Activated CD4-positive, alpha-beta T cell treated with anti-CD3 and anti-CD28 coated beads, Interleukin-2, amount 50 U/mL, for 1 hour (primary cell): ENCODE results near the gene TFAP2B.

ENCODE experiments used
- DNase-seq: peaks from one replicate; pipeline ENCODE4 v3.0.0-alpha.2; 2020

The TFAP2B gene

DNA sequence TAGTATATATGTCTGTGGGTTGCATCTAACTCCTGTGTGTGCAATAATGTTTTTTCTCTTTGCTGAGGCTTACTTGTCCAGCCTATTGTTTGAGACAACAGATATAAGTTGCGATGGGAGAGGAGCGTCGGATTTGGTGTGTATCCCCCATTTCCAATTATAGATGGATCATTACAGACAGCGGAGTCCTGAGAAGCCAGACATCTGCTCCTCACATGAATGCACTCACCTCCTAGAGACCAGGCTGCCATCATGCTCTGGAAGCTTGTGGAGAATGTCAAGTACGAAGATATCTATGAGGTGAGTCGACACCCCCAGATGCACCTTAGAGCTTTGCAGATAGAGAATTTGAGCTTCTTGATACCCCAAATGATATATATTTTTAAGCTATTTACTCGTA lies at the start of gene TFAP2B:
Gene TFAP2B (plus strand): TSS at position 199 of the 400 bp plus-strand sequence. CDS start 21 bp downstream, at position 220.
- DNase-seq, result no peak

DNA sequence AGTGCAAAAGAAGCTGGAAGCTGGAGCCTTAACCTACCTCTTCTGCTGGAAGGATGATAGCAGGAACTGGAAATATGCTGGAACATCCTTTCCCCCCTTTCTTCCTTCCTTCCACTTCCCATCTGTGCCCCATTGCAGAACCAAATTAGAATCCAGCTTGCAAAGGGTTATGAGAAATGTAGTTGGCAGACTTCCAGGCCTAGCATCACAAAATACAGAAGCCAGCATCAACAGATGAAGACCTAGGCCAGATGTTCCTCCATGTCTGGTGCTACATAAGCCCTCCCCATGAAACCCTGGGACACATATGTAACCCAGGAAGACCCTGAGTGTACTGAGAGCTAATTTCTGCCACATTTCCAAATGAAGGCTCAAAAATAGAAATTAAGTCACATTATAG lies 40.0 kb upstream of the TFAP2B start:
- DNase-seq, result no peak

DNA sequence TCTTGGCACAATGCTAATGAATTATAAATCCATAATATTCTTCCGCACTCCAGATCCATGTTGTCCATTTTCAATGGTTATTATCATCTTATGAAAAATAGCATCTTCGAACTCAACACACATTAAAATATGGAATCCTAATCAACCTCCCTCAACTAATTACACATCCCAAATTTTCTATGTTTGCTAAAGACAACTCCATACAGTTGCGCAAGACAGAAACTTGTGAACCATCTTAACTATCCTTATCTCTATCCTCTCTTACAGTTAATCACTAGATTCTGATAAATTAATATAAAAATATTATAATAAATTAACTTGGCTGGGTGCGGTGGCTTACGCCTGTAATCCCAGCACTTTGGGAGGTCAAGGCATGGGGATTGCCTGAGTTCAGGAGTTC lies 38.3 kb upstream of the TFAP2B start:
- no peak for DNase-seq

DNA sequence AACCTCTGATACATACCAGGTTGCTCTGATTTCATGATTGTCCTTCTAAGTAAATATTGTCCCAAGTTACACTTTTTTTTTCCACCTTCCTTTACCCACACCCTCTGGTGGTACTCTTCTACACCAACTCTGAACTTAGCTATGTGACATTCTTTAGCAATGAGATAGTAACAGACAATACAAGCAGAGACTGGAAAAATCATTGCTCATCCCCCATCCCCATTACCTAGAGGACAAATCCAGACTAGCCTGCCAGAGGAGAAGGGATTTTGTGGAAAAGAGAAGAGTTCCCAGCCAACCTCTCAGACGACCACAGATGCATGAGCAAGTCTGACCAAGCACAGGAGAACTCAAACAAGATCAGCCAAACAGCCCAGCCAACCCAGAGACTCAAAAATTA lies 32.8 kb upstream of the TFAP2B start:
- no peak for DNase-seq

DNA sequence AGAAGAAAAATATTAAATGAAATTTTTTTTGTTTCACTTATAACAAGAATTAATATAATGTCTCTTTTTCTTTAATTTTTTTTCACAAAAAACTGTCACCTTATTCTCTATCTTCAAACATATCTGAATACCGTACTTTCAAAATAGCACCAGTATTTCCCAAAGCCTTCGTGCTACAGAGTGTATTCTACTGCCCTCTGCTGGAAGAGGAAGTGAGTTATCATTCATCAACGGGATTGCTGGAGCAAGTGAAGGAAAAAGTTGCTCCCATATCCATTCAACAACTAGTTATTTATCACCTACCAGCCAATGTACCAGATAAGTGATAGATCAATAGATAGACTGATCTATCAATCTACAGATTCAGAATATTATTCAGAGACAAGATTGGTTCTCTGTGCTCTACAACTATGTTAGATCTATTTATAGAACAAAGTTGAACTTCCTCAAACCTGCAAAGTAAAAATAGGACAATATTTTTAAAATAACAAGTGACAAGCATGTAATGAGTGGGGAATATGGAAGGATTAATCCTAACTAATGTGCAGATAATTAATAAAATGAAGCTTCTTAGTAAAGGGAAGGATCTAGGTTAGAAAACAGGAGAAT lies 26.7 kb upstream of the TFAP2B start:
- DNase-seq, result no peak

DNA sequence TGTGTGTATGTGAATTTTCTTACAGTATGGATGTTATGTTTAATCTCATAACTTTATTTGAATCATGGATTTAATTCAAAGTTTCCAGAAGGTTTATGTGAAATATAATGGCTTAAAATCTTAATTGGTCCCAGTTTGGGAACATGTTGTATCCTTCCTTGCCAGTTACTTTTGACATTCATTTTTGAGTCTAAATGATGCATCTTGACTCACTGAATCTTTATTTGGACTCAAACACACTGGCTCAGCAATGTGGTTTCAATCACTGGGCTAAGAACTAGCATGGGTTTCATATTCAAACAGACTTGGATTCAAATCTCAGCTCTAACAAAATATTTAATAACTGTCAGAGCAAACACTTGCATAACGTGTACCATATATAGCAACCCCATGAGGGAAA lies 25.9 kb upstream of the TFAP2B start:
- DNase-seq, result no peak

DNA sequence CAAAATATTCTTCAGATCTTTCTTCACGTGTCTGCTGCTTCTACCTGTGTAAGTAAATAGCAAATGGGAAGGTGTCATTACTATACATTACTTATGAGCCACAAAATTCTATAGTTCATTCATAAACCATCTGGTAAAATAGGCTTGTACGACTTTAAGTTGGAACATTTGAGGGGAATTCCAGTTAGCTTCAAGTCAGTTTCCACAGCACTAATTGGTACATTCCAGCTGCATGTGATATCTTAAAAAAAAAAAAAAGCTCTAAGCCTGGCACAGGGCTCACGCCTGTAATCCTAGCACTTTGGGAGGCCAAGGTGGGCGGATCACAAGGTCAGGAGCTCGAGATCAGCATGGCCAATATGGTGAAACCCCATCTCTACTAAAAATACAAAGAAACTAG lies 23.1 kb upstream of the TFAP2B start:
- DNase-seq, result no peak

DNA sequence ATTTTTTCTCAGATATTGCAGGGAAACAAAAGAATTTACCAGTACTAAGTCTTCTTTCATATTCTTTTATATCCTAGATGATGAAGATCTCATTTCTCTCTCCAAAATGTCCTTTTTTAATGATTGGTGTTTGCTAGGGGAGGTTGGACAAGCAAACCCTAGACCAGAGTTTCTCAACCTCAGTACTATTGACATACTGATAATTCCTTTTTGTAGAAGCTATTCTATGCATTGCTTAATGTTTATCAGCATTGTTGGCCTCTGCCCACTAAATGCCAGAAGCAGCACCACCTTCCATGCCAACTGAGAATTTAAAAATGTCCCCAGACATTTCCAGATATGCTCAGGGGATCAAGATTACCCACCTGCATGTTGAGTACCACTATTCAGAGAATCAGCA lies 14.4 kb upstream of the TFAP2B start:
- DNase-seq, result no peak

DNA sequence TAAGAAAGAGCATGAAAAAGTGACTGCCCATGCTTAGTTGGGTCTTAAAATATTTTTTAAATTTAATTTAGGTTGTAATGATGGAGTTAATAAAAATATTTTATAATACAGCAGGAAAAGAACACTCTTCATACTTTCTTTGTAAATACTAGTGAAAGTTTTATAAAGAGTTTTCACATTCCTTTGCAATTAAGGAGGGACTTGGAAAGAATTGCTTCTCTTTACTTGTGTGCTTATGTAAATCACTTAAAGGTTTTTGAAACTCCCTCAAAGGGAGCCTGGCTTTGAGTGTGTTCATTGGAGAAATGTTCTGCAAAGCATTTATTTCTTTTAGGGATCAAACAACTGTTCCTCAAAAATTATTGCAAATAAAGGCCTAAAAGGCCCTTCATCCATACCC lies 11.6 kb upstream of the TFAP2B start:
- no peak for DNase-seq

DNA sequence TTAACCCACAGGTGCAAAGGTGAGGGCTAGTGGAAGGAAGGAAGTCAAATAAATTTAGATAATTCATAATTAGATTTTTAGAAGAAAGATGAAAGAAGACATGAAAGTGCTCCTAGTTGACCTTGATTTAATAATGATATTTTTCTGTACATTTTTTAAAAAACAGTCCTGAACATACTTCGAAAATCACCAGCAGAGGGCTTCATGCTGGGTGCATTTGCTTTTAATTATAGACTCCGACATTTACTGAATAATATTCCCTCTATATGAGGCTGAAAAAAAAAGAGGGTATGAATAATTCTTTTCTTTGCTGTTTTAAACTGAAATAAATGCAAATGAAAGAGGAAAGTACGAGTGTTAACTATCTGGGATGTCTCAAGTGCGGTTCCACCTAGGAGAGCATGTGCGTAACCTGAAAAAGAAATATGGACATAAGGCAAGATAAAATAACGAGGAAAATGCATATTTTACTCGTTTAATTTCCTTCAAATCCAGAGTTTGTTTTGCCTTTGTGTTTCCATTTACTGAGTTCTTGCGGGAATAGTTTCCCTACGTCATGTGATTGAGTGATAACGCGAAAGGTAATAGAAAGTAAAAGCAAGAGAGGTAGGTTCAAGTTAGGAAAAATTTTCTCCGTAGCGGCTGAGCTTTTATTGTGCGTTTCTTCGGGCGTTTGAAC lies 3.1 kb upstream of the TFAP2B start:
- DNase-seq, result no peak

DNA sequence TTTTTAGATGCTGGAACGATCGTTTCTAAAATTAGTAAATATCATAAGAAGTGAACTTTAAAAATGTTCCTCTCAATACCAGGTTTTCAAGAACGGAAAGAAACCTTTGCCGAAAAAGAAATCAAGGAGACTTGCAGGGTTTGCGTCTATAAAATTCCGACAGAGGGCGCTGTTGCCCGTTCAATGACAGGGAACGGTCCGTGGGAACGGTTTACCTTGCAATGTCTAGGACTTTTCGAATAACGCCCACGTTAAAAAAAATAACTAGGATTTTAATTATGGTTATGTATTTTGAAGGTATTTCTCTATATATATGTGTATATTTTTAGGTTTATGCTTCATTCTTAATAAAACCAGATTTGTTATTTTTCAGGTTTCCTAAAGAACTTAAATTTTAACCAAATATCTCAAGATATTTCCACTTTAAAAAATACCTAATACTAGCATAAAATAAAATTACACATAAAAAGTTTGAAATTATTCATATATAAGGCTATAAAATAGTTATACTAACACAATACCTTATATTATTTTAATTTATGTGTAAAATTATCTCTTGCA lies 2.5 kb upstream of the TFAP2B start:
- peak; percentile 36 for DNase-seq

DNA sequence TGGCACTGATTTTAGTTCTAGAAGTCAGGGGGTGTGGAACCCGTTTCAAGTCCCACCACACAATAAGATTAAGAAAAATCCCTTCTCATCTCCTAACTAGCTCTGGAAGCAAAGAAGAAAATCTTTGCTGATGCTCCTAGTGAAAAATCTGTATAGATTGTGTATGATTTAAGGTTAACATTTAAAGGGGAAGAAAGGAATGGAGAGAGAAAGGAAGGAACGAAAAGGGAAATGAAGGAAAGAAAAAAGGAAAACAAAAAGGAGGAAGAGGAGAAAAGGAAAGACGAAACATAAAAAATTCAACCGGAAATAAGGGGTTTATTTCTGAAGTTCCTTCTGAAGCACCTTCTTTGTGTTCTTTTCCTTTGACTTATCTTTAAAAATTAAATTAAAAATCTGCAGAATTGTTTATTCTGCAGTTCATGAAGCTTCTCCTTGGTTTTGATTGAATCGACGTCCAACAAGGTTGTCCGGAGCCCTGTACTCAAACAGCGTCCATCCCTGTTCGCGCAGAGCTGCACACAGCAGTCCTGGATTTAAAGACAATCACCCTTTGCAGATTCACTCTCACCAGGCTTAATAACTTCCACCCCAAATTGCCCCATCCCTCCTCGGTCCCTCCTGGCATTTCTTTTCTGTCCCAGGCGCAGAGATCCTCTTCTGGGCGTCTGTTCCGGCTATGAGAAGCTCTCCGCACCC lies 1.6 kb upstream of the TFAP2B start:
- no peak for DNase-seq

DNA sequence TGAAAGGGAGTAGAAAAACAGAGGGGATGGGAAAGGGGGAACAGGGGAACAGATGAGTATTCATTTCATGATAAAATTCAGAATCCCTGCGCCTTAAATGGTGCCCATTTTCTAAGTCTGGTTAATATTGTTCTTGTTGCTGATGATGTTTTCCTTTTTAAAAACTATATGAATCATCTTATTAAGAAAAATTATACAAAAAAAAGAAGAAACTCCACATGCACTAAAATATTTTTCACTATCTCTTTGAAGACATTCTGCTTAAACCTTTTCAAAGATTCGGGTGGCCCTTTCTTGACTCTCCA lies 1.1 kb upstream of the TFAP2B start:
- DNase-seq, result no peak

DNA sequence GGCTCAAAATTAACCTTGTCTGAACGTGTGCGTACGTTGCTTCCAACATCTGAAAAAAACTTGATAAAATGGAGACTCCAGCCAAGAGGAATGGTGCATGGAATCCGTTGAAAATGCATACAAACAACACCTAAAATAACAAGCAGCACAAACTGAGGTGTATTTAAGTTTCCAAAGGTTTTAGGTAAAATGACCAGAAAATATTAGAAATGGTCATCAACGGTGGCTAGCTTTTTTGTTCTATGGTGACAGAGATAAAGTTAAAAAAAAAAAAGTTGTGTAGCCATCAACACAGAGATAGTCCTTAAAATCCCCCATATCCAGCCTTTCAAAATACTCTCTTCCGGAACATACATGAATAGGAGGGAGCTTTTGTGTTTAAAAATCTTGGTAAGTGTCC lies 651 bp upstream of the TFAP2B start:
- DNase-seq, result no peak

DNA sequence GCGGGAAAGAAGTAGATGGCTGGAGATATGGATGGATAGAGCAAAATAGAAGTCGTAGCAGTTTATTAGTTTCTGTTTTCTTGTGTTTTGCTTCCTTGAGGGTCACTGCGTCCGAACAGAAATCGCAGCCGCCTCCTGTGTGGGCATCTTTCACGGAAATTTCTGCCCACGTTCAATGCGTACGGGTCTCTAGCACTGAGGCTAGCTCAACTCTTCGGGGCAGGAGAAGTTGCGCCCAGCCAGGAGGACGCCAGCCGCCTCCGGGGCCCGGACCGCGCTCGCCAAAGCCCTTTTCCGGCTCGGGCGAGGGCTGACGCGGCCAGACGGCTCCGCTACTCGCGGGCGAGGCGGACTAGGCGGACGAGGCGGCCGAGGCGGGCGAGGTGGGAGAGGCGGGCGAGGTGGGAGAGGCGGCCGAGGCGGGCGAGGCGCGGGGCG lies 814 bp downstream of the TFAP2B start:
- no peak for DNase-seq

DNA sequence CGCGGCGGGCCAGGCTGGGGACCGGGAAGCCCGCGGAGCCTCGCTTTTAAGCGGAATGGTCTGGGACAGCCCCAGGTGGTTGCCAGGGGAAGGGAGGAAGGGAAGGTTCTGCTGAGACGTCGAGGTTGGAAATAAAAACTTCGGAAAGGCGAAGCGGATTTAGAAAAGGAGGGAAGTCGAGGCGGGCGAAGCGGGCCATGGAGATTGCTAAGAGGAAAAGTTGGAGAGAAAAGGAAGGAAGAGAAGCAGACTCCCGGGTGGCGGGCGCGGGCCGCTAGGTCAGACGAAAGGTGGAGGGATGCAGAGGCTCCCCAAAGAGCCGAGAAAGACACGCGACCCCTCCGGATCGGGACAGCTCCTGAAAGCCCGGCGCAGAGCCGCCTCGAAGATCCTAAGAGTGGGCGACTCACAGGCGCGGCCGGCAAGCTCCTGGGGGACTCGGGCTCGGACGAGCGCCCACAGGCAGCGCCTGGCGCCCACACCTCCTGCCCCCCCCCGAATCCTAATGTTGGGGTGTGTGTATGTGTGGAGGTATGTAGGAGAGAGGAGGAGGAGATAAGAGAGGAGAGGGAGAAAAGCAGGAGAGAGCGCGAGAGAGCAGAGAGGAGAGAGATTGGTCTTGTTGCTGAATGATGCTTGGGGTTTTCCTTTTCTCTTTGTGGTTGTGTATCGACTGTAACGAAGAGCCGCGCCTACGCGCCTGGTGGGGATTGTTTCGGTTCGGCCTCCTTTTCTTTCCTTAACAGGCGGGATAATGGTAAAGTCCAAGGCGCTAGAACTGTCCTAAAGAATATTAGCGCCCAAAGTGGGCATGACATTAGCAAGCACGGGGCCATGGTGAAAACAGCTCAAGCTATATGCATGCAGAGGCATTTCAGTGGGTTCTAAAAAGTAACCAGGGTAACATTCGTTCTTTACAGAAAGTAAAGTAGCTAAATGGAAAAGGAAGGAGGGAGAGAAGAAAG lies 1.5 kb downstream of the TFAP2B start:
- DNase-seq, result no peak

DNA sequence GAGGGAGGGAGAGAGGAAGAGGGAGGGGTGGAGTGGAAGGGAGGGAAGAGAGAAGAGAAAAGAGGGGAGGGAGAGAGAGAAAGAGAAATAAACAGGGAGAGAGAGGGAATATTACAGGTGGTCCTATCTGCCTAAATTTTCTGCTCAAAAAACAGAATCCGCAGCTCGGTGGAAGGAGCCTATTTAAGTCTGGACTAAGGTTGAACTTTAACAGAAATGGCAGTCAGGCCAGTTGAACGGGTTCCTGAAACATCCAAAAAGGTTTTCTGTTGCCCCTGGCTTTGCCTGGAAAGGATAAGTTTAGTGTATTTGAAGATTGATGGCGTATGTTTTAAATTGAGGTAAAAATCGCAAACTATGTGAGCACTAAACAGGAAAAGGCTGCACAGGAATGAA lies 2.2 kb downstream of the TFAP2B start:
- DNase-seq, result no peak

DNA sequence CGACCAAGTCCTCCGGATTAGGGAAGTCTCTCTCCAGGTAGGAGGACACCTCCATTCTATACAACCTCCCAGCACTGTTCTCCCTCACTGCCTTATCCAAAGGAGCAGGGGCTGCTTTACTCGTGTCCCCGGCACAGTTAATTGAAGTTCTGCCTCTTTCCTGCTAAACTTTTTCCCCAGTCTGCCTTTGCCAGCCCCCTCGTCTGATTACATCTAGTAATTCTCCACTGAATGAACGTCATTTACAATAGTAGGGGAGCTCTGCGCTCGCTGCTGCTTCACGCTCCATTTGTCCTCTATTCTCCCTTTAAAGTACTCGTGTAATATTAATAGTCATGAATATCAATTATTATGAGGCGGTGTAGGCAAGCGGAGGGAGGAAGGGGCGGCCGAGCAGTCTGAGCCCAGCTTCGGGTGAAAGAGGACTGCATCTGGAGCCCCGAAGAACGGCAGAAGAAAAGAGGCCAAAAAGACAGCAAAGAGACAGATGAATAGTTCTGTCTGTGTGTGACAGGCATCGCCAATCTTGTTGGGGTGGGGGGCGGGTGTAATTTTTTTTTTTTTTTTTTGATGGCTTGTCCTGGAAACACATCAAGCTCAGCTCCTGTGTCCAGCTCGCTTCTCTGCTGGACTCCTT lies 2.9 kb downstream of the TFAP2B start:
- no peak for DNase-seq

DNA sequence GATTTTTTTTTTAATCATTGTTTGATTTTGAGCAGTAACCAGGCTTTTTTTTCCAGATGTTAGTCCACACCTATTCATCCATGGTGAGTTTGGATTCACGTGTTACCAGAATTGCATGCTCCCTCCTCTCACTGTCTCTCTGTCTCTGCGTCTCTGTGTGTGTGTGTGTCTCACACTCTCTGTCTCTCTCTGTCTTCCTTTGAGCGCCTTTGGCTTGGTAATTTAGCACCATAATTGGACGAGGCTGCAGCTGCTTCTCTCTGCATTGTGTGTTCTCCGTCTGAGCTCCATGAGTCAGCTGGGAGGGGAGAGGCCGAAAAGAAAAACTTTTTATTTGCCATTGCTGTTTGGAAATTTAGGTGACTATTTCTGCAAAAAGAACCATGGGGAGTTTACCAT lies 3.4 kb downstream of the TFAP2B start:
- no peak for DNase-seq

DNA sequence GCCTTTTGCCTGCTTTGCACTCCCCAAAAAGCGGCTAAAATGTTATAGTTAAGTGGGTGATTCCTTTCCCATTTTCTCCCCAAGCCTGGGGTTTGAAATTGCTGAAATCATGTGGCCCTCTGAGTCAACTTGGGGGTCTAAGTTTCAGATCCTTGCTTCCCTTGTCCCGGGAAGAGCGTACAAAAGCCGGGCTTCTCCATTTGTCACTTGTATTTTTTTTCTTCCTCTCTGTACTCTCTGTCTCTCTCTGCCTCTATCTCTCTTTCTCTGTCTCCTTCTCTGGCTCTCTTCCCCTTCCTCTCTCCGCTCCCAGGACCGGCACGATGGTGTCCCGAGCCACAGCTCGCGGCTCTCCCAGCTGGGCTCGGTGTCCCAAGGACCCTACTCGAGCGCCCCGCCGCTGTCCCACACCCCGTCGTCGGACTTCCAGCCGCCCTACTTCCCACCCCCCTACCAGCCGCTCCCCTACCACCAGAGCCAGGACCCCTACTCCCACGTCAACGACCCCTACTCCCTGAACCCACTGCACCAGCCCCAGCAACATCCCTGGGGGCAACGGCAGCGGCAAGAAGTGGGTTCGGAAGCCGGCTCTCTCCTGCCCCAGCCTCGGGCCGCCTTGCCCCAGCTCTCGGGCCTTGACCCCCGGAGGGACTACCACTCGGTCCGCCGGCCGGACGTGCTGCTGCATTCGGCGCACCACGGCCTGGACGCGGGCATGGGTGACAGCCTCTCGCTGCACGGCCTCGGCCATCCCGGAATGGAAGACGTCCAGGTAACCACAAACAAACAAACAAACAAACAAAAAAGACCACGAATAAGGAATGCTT lies 4.6 kb downstream of the TFAP2B start:
- DNase-seq, result no peak

DNA sequence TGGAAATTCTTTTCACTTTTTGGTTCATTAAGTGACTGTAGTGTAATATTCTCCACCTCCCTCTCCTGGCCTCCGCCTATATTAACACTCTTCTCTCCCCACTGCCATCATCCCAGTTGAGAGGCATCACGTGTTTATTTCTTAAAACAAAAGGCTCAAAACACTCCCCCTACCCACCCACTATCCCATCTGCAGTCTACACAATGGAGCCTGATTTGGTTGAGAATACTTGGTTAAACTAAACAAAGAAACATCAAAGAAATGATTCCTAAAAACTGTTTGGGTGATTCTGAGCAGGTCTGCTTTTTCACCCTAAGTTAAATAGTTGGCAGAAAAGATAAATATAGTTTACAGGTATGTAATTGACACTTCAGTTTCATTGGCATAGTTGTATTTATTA lies 5.9 kb downstream of the TFAP2B start:
- no peak for DNase-seq
